GM19351 (cell line): Measurements from ENCODE around the gene RNF168.
"Not testable (repeated sequence)": the region's sequence is repeated elsewhere in the genome, so short reads cannot be mapped to it uniquely, and the experiment has no call there.

ENCODE experiments used
- ATAC-seq: cut with Tn5 transposase; IDR thresholded peaks from one replicate; pipeline ENCODE4 v1.9.1; 2021; ENCODE audit warnings: mild to moderate bottlenecking, moderate library complexity; ENCODE audit not compliant: unreplicated experiment

RNF168 gene

GRCh38 chr3:196514913-196515621 lies 11.5 kb upstream of the RNF168 start, which contains the start of gene SMCO1:
SMCO1 (minus strand) TSS chr3:196515346; CDS start chr3:196515209, 137 bp downstream.
- no peak for ATAC-seq

- no peak for ATAC-seq
Observed at GRCh38 chr3:196514350-196514716, 10.8 kb upstream of the RNF168 start.

DNA sequence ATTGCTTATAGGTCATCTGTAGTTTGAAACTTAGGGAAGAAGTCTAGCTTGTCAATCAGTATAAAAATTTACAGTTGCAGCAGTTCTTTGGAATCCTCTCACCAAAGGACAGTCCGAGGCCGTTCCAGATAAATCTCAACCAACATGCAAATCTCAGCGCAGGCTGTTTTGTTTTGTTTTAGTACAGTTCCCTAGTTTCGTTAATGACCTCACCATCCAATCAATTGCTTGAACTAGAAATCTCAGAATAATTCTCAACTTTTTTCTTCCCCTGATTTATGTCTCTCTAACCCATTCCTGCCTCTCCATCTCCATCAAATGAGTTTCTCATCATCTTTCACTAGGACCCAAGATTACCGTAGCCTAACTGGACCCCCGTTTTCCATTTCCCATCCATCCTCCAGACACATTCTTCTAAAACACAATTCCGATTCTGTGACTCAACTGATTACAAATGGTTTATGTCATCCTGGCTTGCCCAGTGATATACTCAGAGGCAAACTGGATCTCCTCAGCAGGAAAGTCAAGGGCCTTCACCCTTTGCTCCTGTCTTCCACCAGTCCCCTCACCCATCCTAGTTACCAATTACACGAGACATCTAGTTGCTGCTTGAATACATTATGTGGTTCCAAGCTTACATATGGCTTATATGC lies 10.3 kb upstream of the RNF168 start:
- no peak for ATAC-seq

DNA sequence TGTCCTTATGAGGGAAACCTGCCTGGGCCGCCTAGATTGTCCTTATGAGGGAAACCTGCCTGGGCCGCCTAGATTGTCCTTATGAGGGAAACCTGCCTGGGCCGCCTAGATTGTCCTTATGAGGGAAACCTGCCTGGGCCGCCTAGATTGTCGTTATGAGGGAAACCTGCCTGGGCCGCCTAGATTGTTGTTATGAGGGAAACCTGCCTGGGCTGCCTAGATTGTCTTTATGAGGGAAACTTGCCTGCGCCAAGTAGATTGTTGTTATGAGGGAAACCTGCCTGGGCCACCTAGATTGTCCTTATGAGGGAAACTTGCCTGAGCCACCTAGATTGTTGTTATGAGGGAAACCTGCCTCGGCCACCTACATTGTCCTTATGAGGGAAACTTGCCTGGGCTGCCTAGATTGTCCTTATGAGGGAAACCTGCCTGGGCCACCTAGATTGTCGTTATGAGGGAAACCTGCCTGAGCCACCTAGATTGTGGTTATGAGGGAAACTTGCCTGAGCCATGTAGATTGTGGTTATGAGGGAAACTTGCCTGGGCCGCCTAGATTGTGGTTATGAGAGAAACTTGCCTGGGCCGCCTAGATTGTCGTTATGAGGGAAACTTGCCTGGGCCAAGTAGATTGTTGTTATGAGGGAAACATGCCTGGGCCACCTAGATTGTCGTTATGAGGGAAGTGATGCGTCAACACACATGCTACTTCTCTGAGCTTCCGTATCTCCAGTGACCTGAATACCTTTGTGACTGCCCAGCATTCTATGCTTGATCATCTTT lies 8.3 kb upstream of the RNF168 start:
- not testable (repeated sequence) for ATAC-seq

DNA sequence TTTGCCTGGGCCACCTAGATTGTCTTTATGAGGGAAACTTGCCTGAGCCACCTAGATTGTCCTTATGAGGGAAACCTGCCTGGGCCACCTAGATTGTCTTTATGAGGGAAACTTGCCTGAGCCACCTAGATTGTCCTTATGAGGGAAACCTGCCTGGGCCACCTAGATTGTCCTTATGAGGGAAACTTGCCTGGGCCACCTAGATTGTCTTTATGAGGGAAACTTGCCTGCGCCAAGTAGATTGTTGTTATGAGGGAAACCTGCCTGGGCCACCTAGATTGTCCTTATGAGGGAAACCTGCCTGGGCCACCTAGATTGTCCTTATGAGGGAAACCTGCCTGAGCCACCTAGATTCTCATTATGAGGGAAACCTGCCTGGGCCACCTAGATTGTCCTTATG lies 7.5 kb upstream of the RNF168 start:
- not testable (repeated sequence) for ATAC-seq

DNA sequence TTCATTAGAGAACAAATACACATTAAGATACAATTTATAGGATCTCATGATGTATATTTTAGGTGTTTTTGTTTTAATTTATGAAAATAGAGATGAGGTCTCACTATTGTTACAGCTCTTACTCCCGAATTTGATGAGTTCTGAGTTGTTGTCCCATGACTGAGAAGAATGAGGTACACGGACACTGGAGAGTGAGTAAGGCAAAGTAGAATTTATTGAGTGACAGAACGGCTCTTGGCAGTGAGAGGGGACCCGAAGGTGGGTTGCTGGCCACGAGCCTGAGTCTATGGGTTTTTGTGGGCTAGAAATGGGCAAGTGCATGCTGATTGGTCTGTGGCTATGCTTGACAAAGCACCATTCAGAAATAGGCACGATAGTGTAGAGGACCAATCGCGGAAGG lies 3.1 kb upstream of the RNF168 start:
- ATAC-seq: no peak

- no peak for ATAC-seq
Observed at GRCh38 chr3:196504556-196504955, 988 bp upstream of the RNF168 start.

DNA sequence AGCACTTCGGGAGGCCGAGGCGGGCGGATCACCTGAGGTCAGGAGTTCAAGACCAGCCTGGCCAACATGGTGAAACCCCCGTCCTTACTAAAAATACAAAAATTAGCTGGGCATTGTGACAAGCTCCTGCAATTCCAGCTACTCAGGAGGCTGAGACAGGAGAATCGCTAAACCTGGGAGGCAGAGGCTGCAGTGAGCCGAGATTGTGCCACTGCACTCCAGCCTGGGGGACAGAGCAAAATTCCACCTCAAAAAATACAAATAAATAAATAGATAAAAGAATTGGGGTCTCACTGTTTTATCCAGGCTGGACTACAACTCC lies 470 bp upstream of the RNF168 start:
- ATAC-seq: not testable (repeated sequence)

DNA sequence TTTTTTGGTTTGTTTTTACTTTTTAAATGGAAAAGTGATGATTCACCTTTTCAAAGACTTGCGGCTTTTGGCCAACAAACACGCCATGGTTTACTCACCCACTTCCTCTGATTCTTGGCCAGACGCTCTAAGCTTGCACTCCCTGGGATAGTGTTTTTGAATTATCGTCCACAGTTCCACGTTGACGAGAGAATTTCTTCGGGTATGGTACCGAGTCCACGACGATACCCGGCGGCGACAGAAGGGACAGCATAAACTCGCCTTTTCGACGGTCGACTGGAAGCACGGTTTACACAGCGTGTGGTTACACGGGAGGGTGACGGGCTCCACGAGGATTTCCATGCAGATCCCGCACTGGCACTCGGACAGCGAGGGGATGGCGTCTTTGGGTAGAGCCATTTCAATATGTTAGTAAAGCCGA lies 783 bp downstream of the RNF168 start:
- ATAC-seq: no peak

DNA sequence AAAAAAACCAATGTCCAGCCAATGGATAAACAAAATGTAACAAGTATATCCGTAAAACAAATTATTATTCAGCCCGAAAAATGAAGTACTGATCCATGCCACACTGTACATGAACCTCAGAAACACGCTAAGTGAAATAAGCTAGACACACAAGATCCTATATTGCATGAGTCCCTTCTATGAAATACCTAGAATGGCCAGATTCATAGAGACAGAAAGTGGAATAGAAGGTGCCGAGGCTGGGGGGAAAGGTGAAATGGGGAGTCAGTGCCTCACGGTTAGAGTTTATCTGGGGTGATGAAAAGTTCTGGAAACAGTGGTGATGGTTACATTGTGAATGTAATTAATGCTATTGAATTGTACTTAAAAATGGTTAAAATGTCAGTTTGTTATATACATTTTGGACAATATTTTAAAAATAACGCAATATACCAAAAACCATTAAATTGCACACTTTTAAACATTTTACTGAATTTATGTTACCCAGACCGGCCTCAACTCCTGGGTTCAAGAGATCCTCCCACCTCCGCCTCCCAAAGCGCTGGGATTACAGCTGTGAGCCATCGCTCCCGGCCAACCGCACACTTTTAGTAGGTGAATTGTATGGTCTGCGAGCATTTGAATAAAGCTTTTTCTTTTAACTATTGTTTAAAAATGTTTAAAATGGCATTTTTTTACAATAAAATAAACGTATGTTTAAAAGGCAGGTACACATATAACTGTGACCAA lies 2.1 kb downstream of the RNF168 start:
- ATAC-seq: no peak

DNA sequence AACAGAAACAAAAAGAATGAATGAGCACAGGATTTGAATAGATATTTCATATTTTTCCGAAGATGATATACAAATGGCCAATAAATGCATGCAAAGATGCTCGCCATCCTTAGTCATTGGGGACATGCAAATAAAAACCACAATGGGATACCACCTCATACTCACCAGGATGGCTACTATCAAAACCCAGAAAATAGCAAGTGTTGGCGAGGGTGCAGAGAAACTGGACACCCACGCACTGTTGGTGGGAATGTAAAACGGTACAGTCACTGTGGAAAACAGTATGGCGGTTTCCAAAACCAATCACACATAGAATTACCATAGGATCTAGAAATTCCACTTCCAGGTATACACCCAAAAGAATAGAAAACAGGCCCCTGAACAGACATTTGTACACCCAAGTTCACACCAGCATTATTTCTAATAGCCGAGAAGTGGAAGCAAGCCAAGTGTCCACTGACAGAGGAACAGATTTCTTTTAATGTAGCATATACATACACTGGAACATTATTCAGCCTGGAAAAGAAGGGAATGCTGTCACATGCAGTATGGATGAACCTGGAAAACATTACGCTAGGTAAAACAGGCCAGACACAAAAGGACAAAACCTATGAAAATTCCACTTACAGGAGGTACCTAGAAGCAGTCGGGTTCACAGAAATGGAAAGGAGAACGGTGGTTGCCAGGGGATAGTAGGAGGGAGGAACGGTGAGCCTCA lies 3.6 kb downstream of the RNF168 start:
- no peak for ATAC-seq

DNA sequence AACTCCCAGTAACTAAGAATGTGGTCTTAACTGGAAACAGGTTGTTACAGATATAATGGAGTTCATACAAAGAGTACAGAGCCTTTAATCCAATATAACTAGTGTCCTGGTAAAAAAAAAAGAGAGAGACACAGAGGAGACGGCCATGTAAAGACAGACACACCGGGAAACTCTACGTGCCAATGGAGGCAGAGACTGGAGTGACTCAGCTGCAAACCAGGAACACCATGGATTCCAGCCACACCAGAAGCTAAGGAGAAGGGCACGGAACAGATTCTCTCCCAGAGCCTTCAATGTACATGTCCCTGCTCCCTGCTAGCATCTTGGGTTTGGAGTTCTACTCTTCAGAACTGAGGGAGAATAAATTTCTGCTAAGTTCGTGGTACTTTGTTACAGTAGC lies 4.5 kb downstream of the RNF168 start:
- no peak for ATAC-seq

GRCh38 chr3:196498297-196498696 lies 5.3 kb downstream of the RNF168 start:
- no peak for ATAC-seq

GRCh38 chr3:196496183-196496582 lies 7.4 kb downstream of the RNF168 start:
- no peak for ATAC-seq

GRCh38 chr3:196493292-196493691 lies 10.3 kb downstream of the RNF168 start:
- no peak for ATAC-seq

DNA sequence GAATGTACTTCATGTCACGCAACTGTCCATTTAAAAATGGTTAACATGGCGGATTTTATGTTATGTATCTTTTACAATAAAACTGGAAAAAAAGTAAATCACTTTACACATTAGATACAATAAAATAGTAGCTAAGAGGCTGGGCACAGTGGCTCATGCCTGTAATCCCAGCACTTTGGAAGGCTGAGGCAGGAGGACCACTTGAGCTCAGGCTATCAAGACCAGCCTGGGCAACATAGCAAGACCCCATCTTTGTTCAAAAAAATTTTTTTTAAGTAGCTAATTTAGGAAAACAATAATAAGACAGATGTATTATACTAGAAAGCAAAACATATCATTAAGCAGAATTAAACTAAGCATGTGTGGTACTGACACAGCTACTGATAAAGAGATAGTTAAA lies 11.5 kb downstream of the RNF168 start:
- no peak for ATAC-seq

GRCh38 chr3:196489747-196490146 lies 13.8 kb downstream of the RNF168 start:
- no peak for ATAC-seq

GRCh38 chr3:196486263-196486662 lies 17.3 kb downstream of the RNF168 start:
- no peak for ATAC-seq

DNA sequence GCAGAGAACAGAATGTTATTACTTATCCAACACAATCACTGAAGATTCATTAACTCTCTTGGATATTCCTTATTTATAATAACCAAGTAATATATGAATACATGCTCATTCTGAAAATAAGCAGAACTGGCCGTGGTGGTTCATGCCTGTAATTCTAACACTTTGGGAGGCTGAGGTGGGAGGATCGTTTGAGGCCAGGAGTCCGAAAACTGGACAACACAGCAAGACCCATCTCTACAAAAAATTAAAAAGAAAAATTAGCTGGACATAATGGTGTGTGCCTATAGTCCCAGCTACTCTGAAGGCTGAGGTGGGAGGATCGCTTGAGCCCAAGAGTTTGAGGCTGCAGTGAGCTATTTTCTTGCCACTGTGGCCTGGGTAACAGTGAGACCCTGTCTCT lies 25.9 kb downstream of the RNF168 start:
- no peak for ATAC-seq

DNA sequence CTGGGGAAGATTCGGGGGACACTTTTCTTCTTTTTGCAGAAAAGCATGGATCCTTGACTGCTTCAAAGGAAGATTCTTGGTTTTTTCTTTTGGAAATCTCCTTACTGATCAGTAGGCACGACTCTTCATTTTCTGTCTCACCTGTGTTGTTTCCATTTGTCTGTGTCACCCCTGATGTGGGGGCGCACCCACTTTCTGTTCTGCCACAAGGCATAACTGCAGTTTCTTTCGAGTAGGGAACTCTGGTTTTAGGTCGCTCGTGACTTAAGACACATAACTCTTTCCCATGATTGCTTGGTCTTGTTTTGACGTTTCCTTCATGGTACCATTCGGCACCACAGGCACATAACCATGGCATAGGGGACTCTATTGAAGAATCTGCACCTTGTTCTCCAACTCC lies 31.3 kb downstream of the RNF168 start:
- ATAC-seq: no peak

DNA sequence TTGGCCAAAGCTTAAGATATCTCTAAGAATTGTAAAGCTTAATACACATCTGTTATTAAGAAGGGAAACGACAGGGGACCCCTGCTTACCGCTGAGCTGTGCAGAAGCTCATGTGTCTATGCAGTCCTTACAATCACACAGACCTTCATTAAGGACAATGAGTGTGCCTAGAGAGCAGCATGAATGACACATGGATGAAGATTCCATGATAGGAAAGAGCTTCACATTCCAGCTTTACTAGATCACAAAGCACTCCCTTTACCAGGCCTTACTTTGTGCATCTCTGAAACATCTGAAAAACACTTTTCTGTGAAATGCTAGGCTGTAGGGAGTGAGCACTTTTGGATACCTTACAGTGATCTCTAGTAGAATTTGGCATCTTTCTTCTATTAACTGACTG lies 32.0 kb downstream of the RNF168 start:
- no peak for ATAC-seq
